Measurements from ENCODE around the gene PIGV. TPM values are rescaled to one million over a fixed set of nuclear protein-coding genes. Genes with fewer than 3 reads are reported as not detected.

The PIGV gene
- total and polyA plus RNA-seq, 8 donors, result 0.87 to 30.8 (median 7.0) TPM; not detected in 1

DNA sequence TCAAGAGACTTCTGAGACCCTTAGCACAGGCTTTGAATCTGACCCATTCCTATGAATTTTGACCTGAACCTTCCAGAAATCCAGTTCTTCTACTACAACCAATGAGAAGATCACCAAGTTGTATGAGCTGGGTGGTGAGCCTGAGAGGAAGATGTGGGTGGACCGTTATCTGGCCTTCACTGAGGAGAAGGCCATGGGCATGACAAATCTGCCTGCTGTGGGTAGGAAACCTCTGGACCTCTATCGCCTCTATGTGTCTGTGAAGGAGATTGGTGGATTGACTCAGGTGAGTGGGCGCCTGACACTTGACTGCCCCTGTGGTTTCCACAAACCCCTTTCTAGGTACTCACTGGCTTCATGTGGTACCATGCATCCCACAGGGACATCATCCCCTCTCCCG lies 20.0 kb upstream of the PIGV start:
- Histone ChIP-seq H3K4me1 (peaks cover 26 to 49% (median 39%) of the 10 kb centered on the region in 4 donors), H3K27me3 (no peaks in the 10 kb centered on the region), H3K9me3 (no peaks in the 10 kb centered on the region), H3K4me3 (no peak overlapping the region), H3K27ac (peak overlapping the region in 2 of 5 donors; percentile 30 to 39), H3K36me3 (peaks cover 71 to 100% (median 97%) of the 10 kb centered on the region in 4 donors)
- 61 to 87% (median 77%) methylated on average over 4 of the region's 4 CpGs for WGBS, 5 donors
- TF ChIP-seq EP300 (IDR thresholded peaks at IDR 0.05) (no peak), POLR2AphosphoS5 (IDR thresholded peaks at IDR 0.05) (no peak), POLR2A (IDR thresholded peaks at IDR 0.05) (no peak)
- TF ChIP-seq, protein P1, sequence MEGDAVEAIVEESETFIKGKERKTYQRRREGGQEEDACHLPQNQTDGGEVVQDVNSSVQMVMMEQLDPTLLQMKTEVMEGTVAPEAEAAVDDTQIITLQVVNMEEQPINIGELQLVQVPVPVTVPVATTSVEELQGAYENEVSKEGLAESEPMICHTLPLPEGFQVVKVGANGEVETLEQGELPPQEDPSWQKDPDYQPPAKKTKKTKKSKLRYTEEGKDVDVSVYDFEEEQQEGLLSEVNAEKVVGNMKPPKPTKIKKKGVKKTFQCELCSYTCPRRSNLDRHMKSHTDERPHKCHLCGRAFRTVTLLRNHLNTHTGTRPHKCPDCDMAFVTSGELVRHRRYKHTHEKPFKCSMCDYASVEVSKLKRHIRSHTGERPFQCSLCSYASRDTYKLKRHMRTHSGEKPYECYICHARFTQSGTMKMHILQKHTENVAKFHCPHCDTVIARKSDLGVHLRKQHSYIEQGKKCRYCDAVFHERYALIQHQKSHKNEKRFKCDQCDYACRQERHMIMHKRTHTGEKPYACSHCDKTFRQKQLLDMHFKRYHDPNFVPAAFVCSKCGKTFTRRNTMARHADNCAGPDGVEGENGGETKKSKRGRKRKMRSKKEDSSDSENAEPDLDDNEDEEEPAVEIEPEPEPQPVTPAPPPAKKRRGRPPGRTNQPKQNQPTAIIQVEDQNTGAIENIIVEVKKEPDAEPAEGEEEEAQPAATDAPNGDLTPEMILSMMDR (IDR thresholded peaks at IDR 0.05), result no peak
- DNase-seq, result no peak
- intact Hi-C loops (cut with DNase I; ENCODE audit: low total_unique reads), result no loop called here

DNA sequence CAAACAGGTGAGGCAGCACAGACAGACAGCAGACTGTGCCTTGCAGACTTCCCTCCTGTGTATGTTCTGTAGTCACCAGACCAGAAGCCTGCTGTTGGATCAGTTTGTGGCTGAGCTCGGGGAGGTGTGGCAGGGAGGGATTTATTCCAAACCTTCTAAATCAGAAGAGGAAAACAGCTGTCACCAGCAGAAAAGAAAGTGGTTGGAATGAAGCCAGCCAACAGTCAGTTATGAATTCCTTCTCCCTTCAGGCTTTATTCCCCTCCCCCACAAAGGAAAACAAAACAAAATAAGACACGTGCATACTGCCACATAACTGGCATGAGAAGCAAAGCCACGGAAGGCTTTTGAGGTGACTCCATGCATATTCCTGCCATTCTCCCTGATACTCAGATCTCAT lies 19.0 kb upstream of the PIGV start:
- peaks cover 71 to 100% (median 97%) of the 10 kb centered on the region in 4 donors for H3K36me3 ChIP-seq
- intact Hi-C loops (cut with DNase I; ENCODE audit: low total_unique reads), result no loop called here

DNA sequence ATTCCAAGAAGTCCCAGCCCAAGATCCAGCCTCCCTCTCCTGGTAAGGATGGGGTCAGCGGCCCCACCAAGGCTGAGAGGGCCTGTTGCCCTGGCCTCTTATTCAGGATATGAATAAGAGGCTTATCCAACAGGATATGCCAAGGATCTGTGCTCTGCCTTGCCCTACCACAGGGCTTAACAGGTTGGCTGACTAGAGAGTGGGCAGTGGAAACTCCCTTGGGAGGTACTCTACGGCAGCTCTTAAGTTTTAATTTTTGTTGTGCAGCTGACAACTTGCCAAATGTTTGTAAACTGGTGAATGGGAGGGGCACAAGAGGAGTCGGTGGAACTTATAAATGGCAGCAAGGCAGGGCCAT lies 16.5 kb upstream of the PIGV start:
- intact Hi-C loops (cut with DNase I; ENCODE audit: low total_unique reads), result no loop called here
- peak overlapping the region; percentile 31 to 77 (median 70) for H3K27ac ChIP-seq
- H3K4me1 ChIP-seq, result peaks cover 26 to 55% (median 42%) of the 10 kb centered on the region in 4 donors
- H3K27me3 ChIP-seq, result no peaks in the 10 kb centered on the region
- H3K9me3 ChIP-seq, result no peaks in the 10 kb centered on the region
- no peak overlapping the region for H3K4me3 ChIP-seq
- peaks cover 69 to 100% (median 98%) of the 10 kb centered on the region in 4 donors for H3K36me3 ChIP-seq
- no peak for DNase-seq
- no peak for TF ChIP-seq EP300 (IDR thresholded peaks at IDR 0.05)
- TF ChIP-seq, protein P1 (IDR thresholded peaks at IDR 0.05), result no peak
- WGBS, 5 donors, result 47 to 62% (median 50%) methylated on average over 3 of the region's 3 CpGs

More for the DNA sequence above, 19.0 kb upstream of the PIGV start:
- H3K27me3 ChIP-seq, result no peaks in the 10 kb centered on the region
- H3K4me3 ChIP-seq, result no peak overlapping the region
- peak overlapping the region in 3 of 5 donors; percentile 14 to 39 (median 30) for H3K27ac ChIP-seq
- H3K9me3 ChIP-seq, result no peaks in the 10 kb centered on the region
- 4 to 22% (median 8%) methylated on average over 3 of the region's 3 CpGs for WGBS, 5 donors
- TF ChIP-seq, protein P1 (IDR thresholded peaks at IDR 0.05), result no peak
- no peak for TF ChIP-seq EP300 (IDR thresholded peaks at IDR 0.05)
- no peak for TF ChIP-seq POLR2AphosphoS5 (IDR thresholded peaks at IDR 0.05)
- TF ChIP-seq POLR2A (IDR thresholded peaks at IDR 0.05), result no peak
- DNase-seq, result peak in 1 of 2 donors; percentile 62
- H3K4me1 ChIP-seq, result peaks cover 26 to 52% (median 39%) of the 10 kb centered on the region in 4 donors

DNA sequence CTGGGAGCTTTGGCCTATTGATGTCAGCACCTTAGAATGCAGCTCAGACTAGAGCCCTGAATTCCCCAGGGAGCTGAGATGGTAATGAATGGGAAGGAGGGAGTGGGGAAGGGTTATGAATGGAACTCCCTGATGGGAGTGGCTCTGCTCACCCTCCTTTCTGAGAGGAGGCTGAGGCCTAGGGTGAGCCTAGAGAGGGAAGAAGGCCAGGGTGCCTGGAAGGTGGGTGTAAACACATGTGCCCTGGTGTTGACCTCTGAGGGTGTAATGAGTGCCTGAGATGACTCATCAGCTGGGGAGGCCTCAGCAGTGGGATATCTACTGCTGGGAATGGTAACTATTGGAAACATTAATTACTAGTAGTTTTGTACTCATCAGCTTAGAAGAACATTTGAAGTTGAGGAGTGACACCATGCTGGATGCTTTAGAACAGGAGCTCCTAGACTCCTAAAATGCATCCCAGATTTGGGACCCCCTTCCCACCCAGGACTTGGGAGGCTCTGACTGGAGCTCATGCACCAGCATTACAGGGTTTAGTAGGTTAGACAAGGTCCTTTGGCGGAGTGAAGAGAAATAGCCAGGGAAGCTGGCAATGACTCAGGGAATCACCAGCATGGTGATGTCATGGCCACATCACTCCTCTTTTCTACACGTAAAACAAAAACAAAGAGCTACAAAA lies 16.0 kb upstream of the PIGV start:
- H3K36me3 ChIP-seq, result peaks cover 69 to 100% (median 98%) of the 10 kb centered on the region in 4 donors
- H3K9me3 ChIP-seq, result no peaks in the 10 kb centered on the region
- intact Hi-C loops (cut with DNase I; ENCODE audit: low total_unique reads), result no loop called here
- peak overlapping the region; percentile 43 to 77 (median 70) for H3K27ac ChIP-seq
- TF ChIP-seq POLR2AphosphoS5 (IDR thresholded peaks at IDR 0.05), result peak in 1 of 3 donors; percentile 80
- no peak for TF ChIP-seq POLR2A (IDR thresholded peaks at IDR 0.05)
- no peak for TF ChIP-seq EP300 (IDR thresholded peaks at IDR 0.05)
- peaks cover 26 to 55% (median 41%) of the 10 kb centered on the region in 4 donors for H3K4me1 ChIP-seq
- WGBS, 5 donors, result 63 to 88% (median 82%) methylated on average over 2 of the region's 2 CpGs
- no peak overlapping the region for H3K4me3 ChIP-seq
- no peaks in the 10 kb centered on the region for H3K27me3 ChIP-seq
- peak in 1 of 2 donors; percentile 68 for DNase-seq

DNA sequence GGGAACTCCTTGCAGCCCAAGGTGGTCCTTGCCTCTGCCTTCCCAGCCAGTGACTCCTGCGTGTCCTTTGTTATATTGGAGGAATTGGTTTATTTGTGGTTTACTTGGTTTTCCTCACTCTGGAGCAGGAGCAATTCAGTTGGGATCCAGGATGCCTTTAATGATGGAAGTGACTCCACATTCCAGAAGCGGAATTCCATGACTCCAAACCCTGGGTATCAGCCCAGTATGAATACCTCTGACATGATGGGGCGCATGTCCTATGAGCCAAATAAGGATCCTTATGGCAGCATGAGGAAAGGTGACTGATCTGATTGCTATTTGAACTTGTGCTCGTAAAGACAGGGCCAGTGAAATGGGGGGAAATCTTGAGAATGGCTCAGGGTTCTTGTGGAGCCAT lies 15.1 kb upstream of the PIGV start:
- Histone ChIP-seq H3K27me3 (no peaks in the 10 kb centered on the region), H3K4me1 (peaks cover 25 to 46% (median 34%) of the 10 kb centered on the region in 4 donors), H3K9me3 (no peaks in the 10 kb centered on the region), H3K36me3 (peaks cover 60 to 100% (median 98%) of the 10 kb centered on the region in 4 donors), H3K27ac (peak overlapping the region in 4 of 5 donors; percentile 56 to 77 (median 70)), H3K4me3 (no peak overlapping the region)
- intact Hi-C loops (cut with DNase I; ENCODE audit: low total_unique reads), result no loop called here
- TF ChIP-seq POLR2AphosphoS5 (IDR thresholded peaks at IDR 0.05), result peak in 1 of 3 donors; percentile 29
- no peak for TF ChIP-seq POLR2A (IDR thresholded peaks at IDR 0.05)
- TF ChIP-seq EP300 (IDR thresholded peaks at IDR 0.05), result no peak
- TF ChIP-seq, protein P1 (IDR thresholded peaks at IDR 0.05), result no peak
- WGBS, 5 donors, result 74 to 94% (median 83%) methylated on average over 4 of the region's 4 CpGs
- DNase-seq, result no peak

All from stomach (tissue), 9 donors.